HEK293 (cell line): ENCODE results near the gene MARCO.

Source experiments
- CTCF ChIA-PET: fragments of 350-600 bp; formaldehyde crosslinking; extraction: SDS; loops from one replicate; lab custom pipeline; 2021; ENCODE audit warnings: antibody characterized with exemption; lab: Yijun Ruan, JAX
- POLR2A ChIA-PET: fragments of 300-600 bp; formaldehyde crosslinking; extraction: SDS; loops from one replicate; lab custom pipeline; 2020; ENCODE audit warnings: antibody characterized with exemption, inconsistent platforms; lab: Yijun Ruan, JAX
- H3K27ac ChIP-seq: fragments of 200-500 bp; sonication (Bioruptor generic); 2 replicates; pipeline ENCODE4 v1.5.1; 2014; ENCODE audit warnings: low read depth, low read length, control low read depth, inconsistent platforms; ENCODE audit errors: extremely low read depth
- H3K36me3 ChIP-seq, 2 experiments: fragments of 200-500 bp in 1 of 2; sonication (Bioruptor generic) in 1 of 2; 1 replicate in 1 of 2; 2 replicates in 1 of 2; pipeline ENCODE4 v1.5.1; 2014 to 2017; ENCODE audit warnings: inconsistent platforms in 2 of 2, low read length in 2 of 2; ENCODE audit not compliant: control insufficient read depth in 2 of 2, insufficient read depth in 1 of 2
- H3K4me1 ChIP-seq: fragments of 200-500 bp; sonication (Bioruptor generic); 2 replicates; pipeline ENCODE4 v1.5.1; 2014; ENCODE audit warnings: mild to moderate bottlenecking, low read length, inconsistent platforms; ENCODE audit not compliant: control insufficient read depth, insufficient read depth
- H3K4me3 ChIP-seq: 2 replicates; pipeline ENCODE4 v1.5.1; 2011; ENCODE audit warnings: low read depth, mild to moderate bottlenecking, control low read depth, low read length, moderate library complexity
- H3K9me3 ChIP-seq: fragments of 200-500 bp; sonication (Bioruptor generic); 2 replicates; pipeline ENCODE4 v1.5.1; 2014; ENCODE audit warnings: low read depth, low read length, inconsistent platforms; ENCODE audit not compliant: control insufficient read depth, insufficient read depth
- ELK4 ChIP-seq: IDR thresholded peaks from 2 replicates; pipeline ENCODE4 v1.6.1; 2011; ENCODE audit warnings: mild to moderate bottlenecking, low read depth, low read length, borderline replicate concordance
- HOXD13 ChIP-seq: sonication (generic); formaldehyde crosslinking; IDR thresholded peaks from 2 replicates; pipeline ENCODE4 v1.8.0; 2022; ENCODE audit warnings: missing genetic modification reagents, borderline replicate concordance
- KLF10 ChIP-seq: fragments of 450-650 bp; IDR thresholded peaks from 2 replicates; pipeline ENCODE4 v1.5.1; 2018; ENCODE audit warnings: missing biosample characterization, mild to moderate bottlenecking, missing genetic modification characterization
- OSR2 ChIP-seq: fragments of 450-650 bp; formaldehyde crosslinking; IDR thresholded peaks from 2 replicates; pipeline ENCODE4 v1.5.1; 2016; ENCODE audit warnings: missing biosample characterization, missing genetic modification characterization
- OVOL3 ChIP-seq: fragments of 450-650 bp; formaldehyde crosslinking; IDR thresholded peaks from 2 replicates; pipeline ENCODE4 v1.5.1; 2016; ENCODE audit warnings: missing biosample characterization, missing genetic modification characterization
- PBX3 ChIP-seq: sonication (generic); formaldehyde crosslinking; IDR thresholded peaks from 2 replicates; pipeline ENCODE4 v1.8.1; 2022; ENCODE audit warnings: mild to moderate bottlenecking, moderate library complexity, missing genetic modification reagents
- PRDM1 ChIP-seq: fragments of 450-650 bp; formaldehyde crosslinking; IDR thresholded peaks from 2 replicates; pipeline ENCODE4; 2016; ENCODE audit warnings: missing biosample characterization, missing genetic modification characterization
- PRDM4 ChIP-seq: fragments of 450-650 bp; formaldehyde crosslinking; IDR thresholded peaks from 2 replicates; pipeline ENCODE4 v1.5.1; 2017; ENCODE audit warnings: missing biosample characterization, missing genetic modification characterization
- PRDM6 ChIP-seq: fragments of 450-650 bp; formaldehyde crosslinking; IDR thresholded peaks from 2 replicates; pipeline ENCODE4 v1.5.1; 2017; ENCODE audit warnings: missing biosample characterization, missing genetic modification characterization
- SCRT1 ChIP-seq: fragments of 450-650 bp; formaldehyde crosslinking; IDR thresholded peaks from 2 replicates; pipeline ENCODE4 v1.5.1; 2016; ENCODE audit warnings: missing biosample characterization, missing genetic modification characterization, borderline replicate concordance
- TSHZ1 ChIP-seq: fragments of 450-650 bp; formaldehyde crosslinking; IDR thresholded peaks from 2 replicates; pipeline ENCODE4 v1.5.1; 2016; ENCODE audit warnings: missing biosample characterization, missing genetic modification characterization, borderline replicate concordance
- ZBTB48 ChIP-seq: fragments of 450-650 bp; formaldehyde crosslinking; IDR thresholded peaks from 2 replicates; pipeline ENCODE4 v1.5.1; 2016; ENCODE audit warnings: missing biosample characterization, missing genetic modification characterization
- ZBTB8A ChIP-seq: fragments of 450-650 bp; formaldehyde crosslinking; IDR thresholded peaks from 2 replicates; pipeline ENCODE4 v1.5.1; 2016; ENCODE audit warnings: missing biosample characterization, missing genetic modification characterization
- ZFP37 ChIP-seq: fragments of 450-650 bp; formaldehyde crosslinking; IDR thresholded peaks from 2 replicates; pipeline ENCODE4 v1.5.1; 2016; ENCODE audit warnings: missing biosample characterization, missing genetic modification characterization
- ZFP41 ChIP-seq: fragments of 450-650 bp; formaldehyde crosslinking; IDR thresholded peaks from 2 replicates; pipeline ENCODE4 v1.5.1; 2016; ENCODE audit warnings: missing biosample characterization, missing genetic modification characterization, borderline replicate concordance
- ZFP69B ChIP-seq: fragments of 450-650 bp; formaldehyde crosslinking; IDR thresholded peaks from 2 replicates; pipeline ENCODE4 v1.5.1; 2016; ENCODE audit warnings: missing biosample characterization, missing genetic modification characterization
- ZNF202 ChIP-seq: fragments of 450-650 bp; formaldehyde crosslinking; IDR thresholded peaks from 2 replicates; pipeline ENCODE4 v1.5.1; 2016; ENCODE audit warnings: missing biosample characterization, missing genetic modification characterization, borderline replicate concordance
- ZNF311 ChIP-seq: fragments of 450-650 bp; formaldehyde crosslinking; IDR thresholded peaks from 2 replicates; pipeline ENCODE4 v1.5.1; 2017; ENCODE audit warnings: missing biosample characterization, missing genetic modification characterization, borderline replicate concordance
- ZNF362 ChIP-seq: fragments of 450-650 bp; formaldehyde crosslinking; IDR thresholded peaks from 2 replicates; pipeline ENCODE4 v1.5.1; 2016; ENCODE audit warnings: missing biosample characterization, missing genetic modification characterization
- ZNF423 ChIP-seq: fragments of 450-650 bp; formaldehyde crosslinking; IDR thresholded peaks from 2 replicates; pipeline ENCODE4 v1.5.1; 2016; ENCODE audit warnings: missing biosample characterization, missing genetic modification characterization
- ZNF48 ChIP-seq: fragments of 450-650 bp; formaldehyde crosslinking; IDR thresholded peaks from 2 replicates; pipeline ENCODE4 v1.5.1; 2016; ENCODE audit warnings: missing biosample characterization, missing genetic modification characterization
- ZNF530 ChIP-seq: fragments of 450-650 bp; formaldehyde crosslinking; IDR thresholded peaks from 2 replicates; pipeline ENCODE4 v1.5.1; 2016; ENCODE audit warnings: low read depth, missing biosample characterization, missing genetic modification characterization
- ZNF623 ChIP-seq: fragments of 450-650 bp; formaldehyde crosslinking; IDR thresholded peaks from 2 replicates; pipeline ENCODE4 v1.5.1; 2016; ENCODE audit warnings: missing biosample characterization, missing genetic modification characterization
- ZNF660 ChIP-seq: fragments of 450-650 bp; IDR thresholded peaks from 2 replicates; pipeline ENCODE4 v1.5.1; 2018; ENCODE audit warnings: missing biosample characterization, mild to moderate bottlenecking, missing genetic modification characterization
- ZNF692 ChIP-seq: fragments of 450-650 bp; formaldehyde crosslinking; IDR thresholded peaks from 2 replicates; pipeline ENCODE4 v1.5.1; 2016; ENCODE audit warnings: missing biosample characterization, missing genetic modification characterization

The MARCO gene

GRCh38 chr2:118909191-118909590 lies 32.8 kb upstream of the MARCO start (continued):
- TF ChIP-seq ZNF692 (tag by site-specific recombination) (no peak), PRDM1 (no peak), HOXD13 (CRISPR knock-in tag) (no peak), ELK4 (no peak), ZNF530 (tag by site-specific recombination) (no peak), KLF10 (no peak), ZBTB48 (tag by site-specific recombination) (no peak), SCRT1 (tag by site-specific recombination) (no peak), ZFP41 (no peak), ZNF202 (tag by site-specific recombination) (no peak)

- ChIA-PET CTCF (interaction anchor here (2.0 kb wide), 1 partner anchor 29 kb away, joined by 13 read pairs; no protein-coding TSS in a partner anchor), POLR2A (no interaction called here)
These were observed 30.7 kb upstream of the MARCO start for GRCh38 chr2:118911166-118911856.

More at GRCh38 chr2:118911166-118911856, 30.7 kb upstream of the MARCO start:
- no peak overlapping the region for H3K27ac ChIP-seq
- no peak overlapping the region for H3K4me3 ChIP-seq
- no peak for TF ChIP-seq OVOL3 (tag by site-specific recombination)
- TF ChIP-seq PRDM4, result no peak
- no peak for TF ChIP-seq ZFP37
- no peak for TF ChIP-seq ZNF48
- no peak for TF ChIP-seq ZNF362 (tag by site-specific recombination)
- no peak for TF ChIP-seq ZNF311 (tag by site-specific recombination)
- TF ChIP-seq OSR2 (tag by site-specific recombination), result no peak
- no peak for TF ChIP-seq ZNF423 (tag by site-specific recombination)
- TF ChIP-seq PBX3 (CRISPR knock-in tag), result no peak
- TF ChIP-seq ZNF623 (tag by site-specific recombination), result no peak
- TF ChIP-seq ZNF660, result no peak
- TF ChIP-seq TSHZ1, result no peak
- no peak for TF ChIP-seq PRDM6 (tag by site-specific recombination)
- TF ChIP-seq ZFP69B (tag by site-specific recombination), result no peak
- no peak for TF ChIP-seq ZBTB8A
- no peaks in the 10 kb centered on the region for H3K4me1 ChIP-seq
- H3K36me3 ChIP-seq, result no peaks in the 10 kb centered on the region
- H3K9me3 ChIP-seq, result no peaks in the 10 kb centered on the region
